ENCODE data around the gene INSYN2B. TPM values are rescaled to one million over a fixed set of nuclear protein-coding genes. Genes with fewer than 3 reads are reported as not detected.

The INSYN2B gene
- total and polyA plus RNA-seq, 9 donors: 0.12 to 3.3 (median 1.1) TPM; not detected in 1

GRCh38 chr5:169921384-169921783, 58.9 kb downstream of the INSYN2B start:
- Histone ChIP-seq H3K4me3 (no peak overlapping the region), H3K36me3 (no peaks in the 10 kb centered on the region), H3K27me3 (no peaks in the 10 kb centered on the region), H3K9me3 (no peaks in the 10 kb centered on the region), H3K27ac (no peak overlapping the region), H3K4me1 (ENCODE audit: insufficient read depth) (no peaks in the 10 kb centered on the region)
- 5 to 9% (median 5%) methylated on average over 3 of the region's 3 CpGs for WGBS, 3 donors
- intact Hi-C loops (cut with DNase I): no loop called here
- no peak for TF ChIP-seq POLR2A (IDR thresholded peaks at IDR 0.05)
- TF ChIP-seq CTCF (IDR thresholded peaks at IDR 0.05): no peak
- no peak for TF ChIP-seq EP300 (IDR thresholded peaks at IDR 0.05)
- DNase-seq: no peak

- no peaks in the 10 kb centered on the region for H3K27me3 ChIP-seq
- no peak overlapping the region for H3K27ac ChIP-seq
- no peak for TF ChIP-seq CTCF (IDR thresholded peaks at IDR 0.05)
- TF ChIP-seq EP300 (IDR thresholded peaks at IDR 0.05): no peak
- TF ChIP-seq POLR2A (IDR thresholded peaks at IDR 0.05): no peak
- DNase-seq: no peak
- no peak overlapping the region for H3K4me3 ChIP-seq
- no peaks in the 10 kb centered on the region for H3K9me3 ChIP-seq
- intact Hi-C loops (cut with DNase I): no loop called here
- no peaks in the 10 kb centered on the region for H3K36me3 ChIP-seq
- no peaks in the 10 kb centered on the region for H3K4me1 ChIP-seq (ENCODE audit: insufficient read depth)
- WGBS, 3 donors: 67 to 78% (median 77%) methylated on average over 3 of the region's 3 CpGs
These were observed 59.8 kb downstream of the INSYN2B start for GRCh38 chr5:169920474-169920873.

GRCh38 chr5:169918228-169918627, 62.1 kb downstream of the INSYN2B start:
- no peak for TF ChIP-seq CTCF (IDR thresholded peaks at IDR 0.05)
- no peak for TF ChIP-seq POLR2A (IDR thresholded peaks at IDR 0.05)
- no peak for TF ChIP-seq EP300 (IDR thresholded peaks at IDR 0.05)
- H3K9me3 ChIP-seq: no peaks in the 10 kb centered on the region
- peaks cover 2% of the 10 kb centered on the region for H3K4me1 ChIP-seq (ENCODE audit: insufficient read depth)
- 4 to 26% (median 11%) methylated on average over 2 of the region's 2 CpGs for WGBS, 3 donors
- no peak for DNase-seq
- no peaks in the 10 kb centered on the region for H3K36me3 ChIP-seq
- no peaks in the 10 kb centered on the region for H3K27me3 ChIP-seq
- intact Hi-C loops (cut with DNase I): no loop called here
- no peak overlapping the region for H3K4me3 ChIP-seq
- no peak overlapping the region for H3K27ac ChIP-seq

- Histone ChIP-seq H3K9me3 (no peaks in the 10 kb centered on the region), H3K4me1 (ENCODE audit: insufficient read depth) (peaks cover 2% of the 10 kb centered on the region), H3K36me3 (no peaks in the 10 kb centered on the region), H3K27ac (no peak overlapping the region), H3K4me3 (no peak overlapping the region), H3K27me3 (no peaks in the 10 kb centered on the region)
- TF ChIP-seq POLR2A (IDR thresholded peaks at IDR 0.05) (no peak), EP300 (IDR thresholded peaks at IDR 0.05) (no peak), CTCF (IDR thresholded peaks at IDR 0.05) (no peak)
- WGBS, 3 donors: 59 to 83% (median 68%) methylated on average over 2 of the region's 2 CpGs
- no peak for DNase-seq
- intact Hi-C loops (cut with DNase I): no loop called here
These were observed 62.8 kb downstream of the INSYN2B start for GRCh38 chr5:169917500-169917899.

Data from ovary (tissue), 9 donors.